22Rv1 (cell line): Measurements from ENCODE around the gene TAS2R4.
"Not testable (repeated sequence)": the region's sequence is repeated elsewhere in the genome, so short reads cannot be mapped to it uniquely, and the experiment has no call there.

Experiments used
- H3K27ac ChIP-seq: fragments of 450-650 bp; 2 replicates; pipeline ENCODE4 v1.5.1; 2017
- ZFX ChIP-seq: fragments of 450-650 bp; IDR thresholded peaks from 2 replicates; pipeline ENCODE4 v1.6.1; 2017; ENCODE audit warnings: antibody characterized with exemption, borderline replicate concordance
- TF ChIP-seq, protein P1 (sequence below): fragments of 450-650 bp; IDR thresholded peaks from 2 replicates; pipeline ENCODE4 v1.5.1; 2017; ENCODE audit warnings: mild to moderate bottlenecking

TAS2R4 gene

DNA sequence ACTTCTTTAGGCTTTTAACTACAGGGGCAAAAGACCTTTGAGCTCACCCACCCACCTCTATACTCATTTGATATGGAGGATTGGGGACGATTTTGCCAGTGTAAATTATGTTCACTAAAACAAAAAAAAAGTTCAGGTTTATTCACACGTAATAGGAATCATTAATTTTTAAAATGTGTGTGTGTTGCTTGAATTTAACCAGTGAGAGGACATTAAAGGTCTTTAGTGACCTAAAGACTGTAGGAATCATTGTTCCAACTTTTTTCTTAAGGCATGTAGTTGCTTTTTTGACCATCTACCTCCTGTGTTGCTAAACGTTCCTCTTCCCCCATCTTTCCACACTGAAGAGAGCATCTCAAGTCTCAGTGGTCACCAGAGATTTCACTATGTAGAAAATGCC lies 37.2 kb upstream of the TAS2R4 start:
- no peak for TF ChIP-seq ZFX
- TF ChIP-seq, protein P1, sequence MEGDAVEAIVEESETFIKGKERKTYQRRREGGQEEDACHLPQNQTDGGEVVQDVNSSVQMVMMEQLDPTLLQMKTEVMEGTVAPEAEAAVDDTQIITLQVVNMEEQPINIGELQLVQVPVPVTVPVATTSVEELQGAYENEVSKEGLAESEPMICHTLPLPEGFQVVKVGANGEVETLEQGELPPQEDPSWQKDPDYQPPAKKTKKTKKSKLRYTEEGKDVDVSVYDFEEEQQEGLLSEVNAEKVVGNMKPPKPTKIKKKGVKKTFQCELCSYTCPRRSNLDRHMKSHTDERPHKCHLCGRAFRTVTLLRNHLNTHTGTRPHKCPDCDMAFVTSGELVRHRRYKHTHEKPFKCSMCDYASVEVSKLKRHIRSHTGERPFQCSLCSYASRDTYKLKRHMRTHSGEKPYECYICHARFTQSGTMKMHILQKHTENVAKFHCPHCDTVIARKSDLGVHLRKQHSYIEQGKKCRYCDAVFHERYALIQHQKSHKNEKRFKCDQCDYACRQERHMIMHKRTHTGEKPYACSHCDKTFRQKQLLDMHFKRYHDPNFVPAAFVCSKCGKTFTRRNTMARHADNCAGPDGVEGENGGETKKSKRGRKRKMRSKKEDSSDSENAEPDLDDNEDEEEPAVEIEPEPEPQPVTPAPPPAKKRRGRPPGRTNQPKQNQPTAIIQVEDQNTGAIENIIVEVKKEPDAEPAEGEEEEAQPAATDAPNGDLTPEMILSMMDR = no peak
- H3K27ac ChIP-seq = peak overlapping the region; percentile 85; the same call in 1 of the 2 replicates

DNA sequence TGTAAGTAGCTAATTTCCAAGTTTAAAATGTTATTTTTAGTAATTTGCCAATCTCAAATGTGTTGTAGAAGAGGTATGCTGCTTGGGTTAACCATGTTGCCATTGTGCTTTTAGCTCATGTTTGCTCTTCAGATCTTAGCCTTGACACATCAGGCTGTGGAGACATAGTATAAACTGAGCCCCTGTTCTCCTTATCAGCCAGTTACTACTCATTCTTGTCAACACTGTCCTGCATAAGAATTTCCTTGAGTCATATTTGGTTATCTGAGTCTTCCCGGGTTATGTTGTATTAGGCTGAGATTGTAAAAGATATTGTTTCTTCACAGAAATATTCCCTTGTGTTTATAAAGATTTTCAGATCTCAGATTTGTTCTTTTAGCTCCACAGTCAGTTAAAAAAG lies 34.2 kb upstream of the TAS2R4 start:
- TF ChIP-seq, protein P1 = no peak
- no peak for TF ChIP-seq ZFX
- H3K27ac ChIP-seq = no peak overlapping the region

DNA sequence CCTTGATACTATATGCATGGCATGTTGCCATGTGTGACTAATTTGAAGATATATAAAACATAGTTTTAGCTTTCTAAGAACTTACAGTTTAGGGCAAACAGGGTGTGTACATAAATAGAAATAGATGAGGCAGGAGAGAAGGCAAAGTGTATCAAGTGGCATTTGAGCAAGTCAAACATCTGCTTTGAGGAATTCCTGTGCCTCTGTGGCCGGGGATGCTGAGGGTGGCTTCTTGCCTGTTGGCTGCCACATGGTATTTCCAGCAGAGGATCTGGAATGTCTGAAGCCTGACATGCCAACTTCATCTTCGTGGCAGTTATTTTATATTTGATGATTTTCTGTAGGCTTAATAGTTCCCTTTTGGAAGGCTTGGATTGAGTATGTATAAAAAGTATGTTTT lies 32.3 kb upstream of the TAS2R4 start:
- H3K27ac ChIP-seq = no peak overlapping the region
- TF ChIP-seq ZFX = no peak
- TF ChIP-seq, protein P1 = no peak

DNA sequence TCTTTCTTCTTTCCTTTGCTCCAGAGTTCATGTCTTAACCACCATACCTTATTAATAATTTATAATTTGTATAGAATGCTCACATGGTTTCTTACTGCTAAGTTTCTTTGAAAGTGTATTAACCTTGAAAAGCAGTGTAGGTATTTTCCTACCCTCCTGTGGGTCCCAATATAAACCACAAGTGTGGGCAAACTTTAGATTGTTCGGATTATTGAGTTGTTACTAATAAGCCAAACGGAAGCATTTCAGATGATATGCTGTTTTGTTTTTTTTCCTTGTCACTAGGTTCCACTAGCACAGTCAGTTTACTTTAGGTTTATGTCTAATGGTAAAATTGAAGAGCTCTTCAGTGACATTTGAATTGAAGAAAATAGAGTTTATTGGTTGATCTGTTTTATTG lies 28.1 kb upstream of the TAS2R4 start:
- TF ChIP-seq, protein P1 = no peak
- no peak for TF ChIP-seq ZFX
- no peak overlapping the region for H3K27ac ChIP-seq

DNA sequence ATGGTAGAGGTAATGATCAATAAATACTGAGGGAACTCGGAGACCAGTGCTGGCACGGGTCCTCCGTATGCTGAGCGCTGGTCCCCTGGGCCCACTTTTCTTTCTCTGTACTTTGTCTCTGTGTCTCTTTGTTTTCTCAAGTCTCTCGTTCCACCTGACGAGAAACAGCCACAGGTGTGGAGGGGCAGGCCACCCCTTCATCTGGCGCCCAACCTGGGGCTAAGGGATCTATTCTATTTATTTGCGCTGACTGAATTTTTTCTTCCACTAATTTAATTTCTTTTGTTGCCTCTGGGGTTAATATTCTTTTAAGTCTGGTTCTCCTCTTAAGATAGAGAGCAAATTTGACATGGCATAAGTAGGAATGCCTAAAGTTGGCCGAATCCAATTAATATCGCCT lies 24.6 kb upstream of the TAS2R4 start:
- H3K27ac ChIP-seq = not testable (repeated sequence)

DNA sequence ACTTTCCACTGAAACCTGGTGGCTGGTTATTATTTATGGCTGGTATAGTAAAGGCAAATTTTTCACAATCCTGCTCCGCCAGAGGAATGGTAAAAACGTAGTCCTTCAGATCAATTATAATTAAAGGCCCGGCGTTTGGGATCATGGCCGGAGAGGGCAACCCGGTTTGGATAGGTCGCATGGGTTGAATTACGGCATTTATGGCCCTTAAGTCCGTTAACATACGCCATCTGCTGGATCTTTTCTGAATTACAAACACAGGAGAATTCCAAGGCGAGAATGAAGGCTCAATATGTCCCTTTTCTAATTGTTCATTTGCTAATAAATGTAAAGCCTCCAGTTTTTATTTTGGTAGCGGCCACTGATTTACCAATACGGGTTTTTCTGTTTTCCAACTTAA lies 23.8 kb upstream of the TAS2R4 start:
- no peak for TF ChIP-seq ZFX
- TF ChIP-seq, protein P1 = peak; percentile 64
- no peak overlapping the region for H3K27ac ChIP-seq

DNA sequence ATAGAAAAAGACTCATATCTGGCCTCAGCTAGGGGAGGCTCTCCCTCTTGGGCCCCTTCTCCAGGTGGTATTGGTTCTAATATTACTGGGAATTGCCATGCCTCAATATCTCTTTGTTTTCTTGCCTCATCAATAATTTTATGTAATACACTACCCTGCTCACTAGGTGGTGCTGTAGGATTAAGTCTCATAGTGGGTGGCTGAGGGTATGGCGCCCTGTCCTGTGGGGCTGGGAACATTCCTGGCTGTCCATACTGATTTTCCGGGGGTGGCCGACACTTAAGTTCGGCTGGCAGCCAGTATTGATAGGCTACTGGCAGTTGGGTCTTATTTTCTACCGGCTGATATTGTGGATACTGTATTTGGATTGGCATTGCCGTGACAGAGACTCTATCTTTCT lies 21.5 kb upstream of the TAS2R4 start:
- H3K27ac ChIP-seq = no peak overlapping the region
- TF ChIP-seq, protein P1 = peak; percentile 76
- no peak for TF ChIP-seq ZFX

DNA sequence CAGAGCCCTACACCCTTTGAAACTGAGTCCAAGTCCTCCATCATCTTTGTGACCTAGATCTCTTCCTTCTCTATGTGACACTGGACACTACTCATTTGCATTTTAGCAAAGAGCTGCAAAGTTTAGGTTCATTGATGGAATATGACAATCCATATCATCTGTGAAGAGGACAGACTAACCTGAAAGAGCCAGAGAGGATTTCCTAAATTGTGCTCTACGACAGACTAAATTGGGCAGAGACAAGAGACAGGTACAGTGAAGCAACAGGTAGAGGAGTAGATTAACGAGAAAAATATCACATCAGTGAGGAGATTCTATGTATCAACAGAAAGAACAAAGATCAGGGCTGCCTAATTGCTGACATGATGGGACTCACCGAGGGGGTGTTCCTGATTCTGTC lies 12.7 kb upstream of the TAS2R4 start, which contains the start of gene TAS2R3:
Gene TAS2R3 (plus strand): TSS at position 301 of the 400 bp plus-strand sequence. CDS start 62 bp downstream, at position 363.
- TF ChIP-seq ZFX = no peak
- TF ChIP-seq, protein P1 = no peak
- no peak within 1 kb of the TSS for H3K27ac ChIP-seq

DNA sequence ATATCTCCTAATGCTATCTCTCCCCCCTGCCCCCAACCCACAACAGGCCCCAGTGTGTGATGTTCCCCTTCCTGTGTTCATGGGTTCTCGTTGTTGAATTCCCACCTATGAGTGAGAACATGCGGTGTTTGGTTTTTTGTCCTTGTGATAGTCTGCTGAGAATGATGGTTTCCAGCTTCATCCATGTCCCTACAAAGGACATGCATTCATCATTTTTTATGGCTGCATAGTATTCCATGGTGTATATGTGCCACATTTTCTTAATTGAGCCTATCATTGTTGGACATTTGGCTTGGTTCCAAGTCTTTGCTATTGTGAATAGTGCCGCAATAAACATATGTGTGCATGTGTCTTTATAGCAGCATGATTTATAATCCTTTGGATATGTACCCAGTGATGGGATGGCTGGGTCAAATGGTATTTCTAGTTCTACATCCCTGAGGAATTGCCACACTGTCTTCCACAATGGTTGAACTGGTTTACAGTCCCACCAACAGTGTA lies 6.3 kb upstream of the TAS2R4 start:
- H3K27ac ChIP-seq = not testable (repeated sequence)
